NCI-H345 treated with DMSO at 0.1 percent for 48 hours (cell line): ENCODE data around the gene NECAB3.
"Not testable (repeated sequence)": the region's sequence is repeated elsewhere in the genome, so short reads cannot be mapped to it uniquely, and the experiment has no call there.

ENCODE experiments used
- DNase-seq: peaks from one replicate; lab custom pipeline; 2025; ENCODE audit not compliant: unreplicated experiment; lab: John Stamatoyannopoulos, UW

The NECAB3 gene

GRCh38 chr20:33674294-33675135 is at the start of gene NECAB3:
TSS of gene NECAB3 (minus strand) at chr20:33674428. CDS start at chr20:33674352, 76 bp downstream.
- DNase-seq, result peak; percentile 71

- no peak for DNase-seq
Measured at GRCh38 chr20:33721391-33722140, 47.3 kb upstream of the NECAB3 start.

DNA sequence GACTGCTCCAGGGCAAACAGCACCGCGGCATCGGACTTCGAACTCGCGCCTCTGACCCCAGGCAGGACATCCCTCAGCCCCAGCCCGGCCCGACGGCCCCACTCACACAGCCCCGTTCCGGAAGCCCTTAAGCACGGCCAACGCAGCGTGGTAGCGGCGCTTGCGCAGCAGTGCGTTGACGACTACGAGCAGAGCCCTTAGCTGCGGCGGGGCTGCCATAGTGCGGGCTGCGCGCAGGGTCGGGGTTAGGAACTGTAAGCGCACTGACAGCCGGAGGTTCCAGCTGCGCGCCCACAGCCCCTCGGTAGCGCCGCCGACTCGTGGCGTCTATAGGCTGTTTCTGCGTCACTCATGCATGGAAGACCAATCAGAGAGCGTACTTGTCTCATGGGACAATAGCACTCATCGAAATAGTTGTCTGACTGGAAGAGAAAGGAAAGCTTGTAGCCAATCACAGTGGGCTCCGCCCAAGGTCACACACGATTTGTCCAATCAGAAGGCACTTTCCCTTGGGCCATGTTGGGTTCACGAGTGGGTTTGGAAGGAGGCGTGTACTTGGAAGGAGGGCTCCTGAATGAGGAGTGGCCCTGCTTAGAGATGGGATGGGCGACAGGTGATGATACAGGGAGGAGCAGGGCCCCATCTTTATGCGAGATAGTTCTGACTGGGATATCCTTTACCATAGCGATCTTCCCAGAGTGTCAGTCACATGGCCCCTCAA is 45.9 kb upstream of the NECAB3 start, which contains the start of gene PXMP4:
PXMP4 (minus strand) TSS at position 322 of the 721 bp plus-strand sequence; CDS start at position 219, 103 bp downstream.
- peak; percentile 99 for DNase-seq

DNA sequence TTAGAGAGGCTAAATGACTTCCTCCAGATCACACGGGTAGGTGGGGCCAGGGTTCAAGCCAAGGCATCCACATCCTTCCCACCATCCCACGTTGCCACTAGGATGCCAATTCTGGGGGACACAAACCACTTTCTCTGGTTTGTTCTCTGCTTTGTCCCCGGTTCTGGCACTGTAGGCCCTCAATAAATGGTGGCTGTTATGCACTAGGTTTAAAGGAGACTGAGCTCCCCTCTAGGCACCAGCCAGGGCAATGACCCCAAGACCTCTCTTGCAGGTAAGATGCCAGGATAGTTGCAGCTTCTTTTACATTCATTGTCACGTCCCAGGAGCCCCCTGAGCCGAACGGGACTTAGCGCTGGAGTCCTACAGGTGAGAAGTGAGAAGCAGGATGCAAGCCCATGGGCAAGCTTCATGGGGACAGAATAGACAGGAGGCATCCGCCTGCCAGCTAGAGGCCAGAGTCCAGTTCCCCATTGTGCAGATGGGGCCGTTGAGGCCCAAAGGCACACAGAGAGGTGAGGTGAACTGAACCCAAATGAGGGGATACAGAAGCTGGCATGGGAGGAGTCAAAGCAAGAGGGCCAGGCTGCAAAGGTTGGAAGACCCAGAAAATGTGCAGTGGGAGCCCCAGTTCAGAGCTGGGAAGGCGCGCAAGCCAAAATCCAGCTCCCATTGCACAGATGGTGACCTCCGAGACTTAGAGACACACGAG is 45.2 kb upstream of the NECAB3 start:
- DNase-seq, result no peak

GRCh38 chr20:33716498-33716897 is 42.3 kb upstream of the NECAB3 start:
- no peak for DNase-seq

GRCh38 chr20:33713865-33714367 is 39.7 kb upstream of the NECAB3 start:
- DNase-seq, result no peak

DNA sequence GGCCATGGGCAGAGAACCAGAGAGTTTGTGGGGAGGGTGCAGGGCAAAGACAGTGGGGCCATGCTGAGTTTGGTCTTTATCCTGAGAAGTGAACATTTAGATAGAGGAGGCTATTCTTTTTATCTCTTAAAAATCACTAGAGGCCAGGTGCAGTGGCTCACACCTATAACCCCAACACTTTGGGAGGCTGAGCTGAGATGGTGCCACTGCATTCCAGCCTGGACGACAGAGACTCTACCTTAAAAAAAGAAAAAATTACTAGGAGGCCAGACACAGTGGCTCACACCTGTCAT is 37.2 kb upstream of the NECAB3 start:
- DNase-seq, result no peak

GRCh38 chr20:33710681-33711445 is 36.6 kb upstream of the NECAB3 start:
- DNase-seq, result no peak

DNA sequence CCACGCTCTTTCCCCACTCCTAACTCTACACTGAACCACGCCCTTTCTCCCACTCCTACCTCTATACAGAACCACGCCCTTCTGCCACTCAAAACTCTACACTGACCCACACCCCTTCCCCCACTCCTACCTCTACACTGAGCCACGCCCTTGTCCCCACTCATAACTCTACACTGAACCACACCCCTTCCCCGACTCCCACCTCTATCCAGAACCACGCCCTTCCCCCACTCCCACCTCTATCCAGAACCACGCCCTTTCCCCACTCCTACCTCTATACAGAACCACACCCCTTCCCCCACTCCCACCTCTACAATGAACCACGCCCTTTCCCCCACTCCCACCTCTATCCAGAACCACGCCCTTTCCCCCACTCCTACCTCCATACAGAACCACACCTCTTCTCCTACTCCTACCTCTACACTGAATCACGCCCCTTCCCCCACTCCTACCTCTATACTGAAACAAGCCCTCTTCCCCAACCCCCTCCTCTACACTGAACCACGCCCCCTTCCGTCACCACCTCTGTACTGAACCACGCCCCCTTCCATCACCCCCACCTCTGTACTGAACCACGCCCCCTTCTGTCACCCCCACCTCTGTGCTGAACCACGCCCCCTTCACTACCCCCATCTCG is 35.8 kb upstream of the NECAB3 start:
- no peak for DNase-seq

- DNase-seq, result no peak
Measured at GRCh38 chr20:33709398-33709797, 35.2 kb upstream of the NECAB3 start.

- no peak for DNase-seq
Measured at GRCh38 chr20:33707668-33708067, 33.4 kb upstream of the NECAB3 start.

- DNase-seq, result no peak
Measured at GRCh38 chr20:33704197-33704924, 30.1 kb upstream of the NECAB3 start.

- no peak for DNase-seq
Measured at GRCh38 chr20:33703498-33704137, 29.4 kb upstream of the NECAB3 start.

- DNase-seq, result no peak
Measured at GRCh38 chr20:33702861-33703260, 28.6 kb upstream of the NECAB3 start.

- no peak for DNase-seq
Measured at GRCh38 chr20:33701629-33702450, 27.6 kb upstream of the NECAB3 start.

- DNase-seq, result not testable (repeated sequence)
Measured at GRCh38 chr20:33700696-33701441, 26.6 kb upstream of the NECAB3 start.

DNA sequence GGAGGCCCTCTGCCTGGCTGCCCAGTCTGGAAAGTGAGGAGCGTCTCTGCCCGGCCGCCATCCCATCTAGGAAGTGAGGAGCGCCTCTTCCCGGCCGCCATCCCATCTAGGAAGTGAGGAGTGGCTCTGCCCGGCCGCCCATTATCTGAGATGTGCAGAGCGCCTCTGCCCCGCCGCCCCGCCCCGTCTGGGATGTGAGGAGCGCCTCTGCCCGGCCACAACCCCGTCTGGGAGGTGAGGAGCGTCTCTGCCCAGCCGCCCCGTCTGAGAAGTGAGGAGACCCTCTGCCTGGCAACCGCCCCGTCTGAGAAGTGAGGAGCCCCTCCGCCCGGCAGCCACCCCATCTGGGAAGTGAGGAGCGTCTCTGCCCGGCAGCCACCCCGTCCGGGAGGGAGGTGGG is 24.7 kb upstream of the NECAB3 start:
- DNase-seq, result not testable (repeated sequence)
